H9 (cell line): Measurements from ENCODE around the gene SVEP1. TPM values are rescaled to one million over a fixed set of nuclear protein-coding genes. Genes with fewer than 3 reads are reported as not detected.

Experiments
- DNase-seq: peaks from one replicate; pipeline ENCODE4 v3.0.0-alpha.2; 2017
- H2AFZ ChIP-seq: one replicate; pipeline ENCODE4 v1.6.1; 2013; ENCODE audit warnings: mild to moderate bottlenecking, low read length, control low read depth, moderate library complexity
- H2AK5ac ChIP-seq: 2 replicates; pipeline ENCODE4 v1.6.1; 2013; ENCODE audit warnings: low read length, control low read depth, mixed read lengths; ENCODE audit not compliant: insufficient read length
- H2BK120ac ChIP-seq: one replicate; pipeline ENCODE4 v1.6.1; 2013; ENCODE audit warnings: low read depth, mild to moderate bottlenecking, low read length, control low read depth, inconsistent platforms; ENCODE audit not compliant: poor library complexity, severe bottlenecking
- H2BK12ac ChIP-seq: 2 replicates; pipeline ENCODE4 v1.6.1; 2013; ENCODE audit warnings: low read length, control low read depth, mixed read lengths, low read depth; ENCODE audit not compliant: insufficient read length
- H2BK15ac ChIP-seq: 2 replicates; pipeline ENCODE4 v1.6.1; 2013; ENCODE audit warnings: low read depth, low read length, control low read depth
- H2BK20ac ChIP-seq: one replicate; pipeline ENCODE4 v1.6.1; 2013; ENCODE audit warnings: low read depth, mild to moderate bottlenecking, low read length, control low read depth, inconsistent platforms; ENCODE audit not compliant: poor library complexity, severe bottlenecking
- H2BK5ac ChIP-seq: 2 replicates; pipeline ENCODE4 v1.6.1; 2013; ENCODE audit warnings: low read length, control low read depth, mixed read lengths; ENCODE audit not compliant: insufficient read length
- H3K14ac ChIP-seq: 2 replicates; pipeline ENCODE4 v1.6.1; 2013; ENCODE audit warnings: low read length, control low read depth; ENCODE audit not compliant: insufficient read depth
- H3K18ac ChIP-seq: 2 replicates; pipeline ENCODE4 v1.6.1; 2013; ENCODE audit warnings: low read depth, mild to moderate bottlenecking, mixed read lengths, low read length, control low read depth; ENCODE audit not compliant: insufficient read length
- H3K23ac ChIP-seq: 2 replicates; pipeline ENCODE4 v1.6.1; 2013; ENCODE audit warnings: low read length, control low read depth, mixed read lengths, low read depth; ENCODE audit not compliant: insufficient read length
- H3K23me2 ChIP-seq: 2 replicates; pipeline ENCODE4 v1.6.1; 2013; ENCODE audit warnings: low read depth, mild to moderate bottlenecking, mixed read lengths, low read length, control low read depth; ENCODE audit not compliant: insufficient read length, poor library complexity, severe bottlenecking
- H3K27ac ChIP-seq: 2 replicates; pipeline ENCODE4 v1.5.1; 2013; ENCODE audit warnings: low read length, control low read depth, mixed read lengths, low read depth; ENCODE audit not compliant: insufficient read length
- H3K27me3 ChIP-seq: 2 replicates; pipeline ENCODE4 v1.6.1; 2013; ENCODE audit warnings: low read length, control low read depth, inconsistent platforms; ENCODE audit not compliant: insufficient read depth
- H3K4ac ChIP-seq: 2 replicates; pipeline ENCODE4 v1.6.1; 2013; ENCODE audit warnings: low read depth, mild to moderate bottlenecking, control low read depth, inconsistent platforms, low read length, moderate library complexity
- H3K4me1 ChIP-seq: 2 replicates; pipeline ENCODE4 v1.6.1; 2013; ENCODE audit warnings: low read length, control low read depth, inconsistent platforms; ENCODE audit not compliant: insufficient read depth
- H3K4me2 ChIP-seq: 2 replicates; pipeline ENCODE4 v1.6.1; 2013; ENCODE audit warnings: low read length, control low read depth, mixed read lengths; ENCODE audit not compliant: insufficient read length, insufficient read depth
- H3K56ac ChIP-seq: 2 replicates; pipeline ENCODE4 v1.6.1; 2013; ENCODE audit warnings: low read depth, mild to moderate bottlenecking, mixed read lengths, low read length, control low read depth; ENCODE audit not compliant: insufficient read length
- H3K79me1 ChIP-seq: 2 replicates; pipeline ENCODE4 v1.6.1; 2013; ENCODE audit warnings: low read depth, mild to moderate bottlenecking, moderate library complexity, low read length, control low read depth, inconsistent platforms; ENCODE audit not compliant: insufficient read depth, poor library complexity, severe bottlenecking
- H3K79me2 ChIP-seq: 2 replicates; pipeline ENCODE4 v1.6.1; 2013; ENCODE audit warnings: low read length, control low read depth, inconsistent platforms; ENCODE audit not compliant: insufficient read depth
- H3K9ac ChIP-seq: 2 replicates; pipeline ENCODE4 v1.6.1; 2013; ENCODE audit warnings: low read length, control low read depth, mixed read lengths; ENCODE audit not compliant: insufficient read length; ENCODE audit errors: extremely low read depth
- H3K9me3 ChIP-seq: one replicate; pipeline ENCODE4 v1.6.1; 2013; ENCODE audit warnings: low read depth, low read length, inconsistent platforms; ENCODE audit not compliant: control insufficient read depth
- H3T11ph ChIP-seq: one replicate; pipeline ENCODE4 v1.6.1; 2013; ENCODE audit warnings: mild to moderate bottlenecking, low read length, control low read depth, inconsistent platforms
- H4K20me1 ChIP-seq: one replicate; pipeline ENCODE4 v1.6.1; 2013; ENCODE audit not compliant: control insufficient read depth, insufficient read length, insufficient read depth
- H4K5ac ChIP-seq: 2 replicates; pipeline ENCODE4 v1.6.1; 2013; ENCODE audit warnings: low read depth, mild to moderate bottlenecking, mixed read lengths, low read length, control low read depth; ENCODE audit not compliant: insufficient read length
- H4K8ac ChIP-seq: replicated peaks from 2 replicates; pipeline ENCODE4 v1.6.1; 2013; ENCODE audit warnings: low read length, control low read depth, mixed read lengths, low read depth; ENCODE audit not compliant: insufficient read length
- H4K91ac ChIP-seq: 2 replicates; pipeline ENCODE4 v1.6.1; 2013; ENCODE audit warnings: low read depth, mild to moderate bottlenecking, moderate library complexity, mixed read lengths, low read length, control low read depth; ENCODE audit not compliant: insufficient read length
- H3K27ac Mint-ChIP-seq, 3 experiments: 2 replicates in 2 of 3; 3 replicates in 1 of 3; pipeline ENCODE4 v1.8.0; 2020 to 2021; ENCODE audit warnings: mixed read lengths in 3 of 3, mild to moderate bottlenecking in 1 of 3, moderate library complexity in 1 of 3
- H3K27me3 Mint-ChIP-seq: 2 replicates; pipeline ENCODE4 v1.8.0; 2021; ENCODE audit warnings: low read depth, mild to moderate bottlenecking, moderate library complexity, mixed read lengths
- H3K36me3 Mint-ChIP-seq, 3 experiments: 2 replicates in 2 of 3; 3 replicates in 1 of 3; pipeline ENCODE4 v1.8.0; 2020 to 2021; ENCODE audit warnings: low read depth in 3 of 3, mixed read lengths in 3 of 3; ENCODE audit not compliant: insufficient read depth in 1 of 3
- H3K4me1 Mint-ChIP-seq, 2 experiments: 2 replicates each; pipeline ENCODE4 v1.8.0; 2020; ENCODE audit warnings: mixed read lengths in 2 of 2
- H3K4me3 Mint-ChIP-seq, 2 experiments: 2 replicates in 1 of 2; 3 replicates in 1 of 2; pipeline ENCODE4 v1.8.0; 2020 to 2021; ENCODE audit warnings: mild to moderate bottlenecking in 2 of 2, mixed read lengths in 2 of 2, moderate library complexity in 1 of 2
- H3K9me3 Mint-ChIP-seq, 2 experiments: 2 replicates in 1 of 2; 3 replicates in 1 of 2; pipeline ENCODE4 v1.8.0; 2020; ENCODE audit warnings: mild to moderate bottlenecking in 2 of 2, mixed read lengths in 2 of 2, moderate library complexity in 1 of 2
- CTCF ChIP-seq: fragments of 200-600 bp; sonication (generic); conservative IDR thresholded peaks from 3 replicates; pipeline ENCODE4 v1.8.0; 2021; ENCODE audit warnings: antibody characterized with exemption, mild to moderate bottlenecking
- WGBS: extraction: QIAGEN DNeasy Blood & Tissue Kit; methylation state at CpG from one replicate; pipeline ENCODE4 v1.1.7; 2013; ENCODE audit warnings: missing lambda C conversion rate, low lambda C conversion rate, mixed read lengths; ENCODE audit not compliant: insufficient read length; ENCODE audit errors: extremely low coverage; 5-methylcytosine and 5-hydroxymethylcytosine counted together
- total RNA-seq: library from RNA; stranded (reverse); gene quantifications from 2 replicates; pipeline ENCODE4 v1.2.1, GENCODE V29; 2021

The SVEP1 gene
- total RNA-seq, 1 experiment from 2014 or later, result 0.17 TPM

GRCh38 chr9:110344821-110345220 is 234.7 kb downstream of the SVEP1 start:
- Histone ChIP-seq H2AK5ac (no peak overlapping the region), H3K18ac (no peak overlapping the region), H2BK5ac (no peak overlapping the region), H3K23me2 (no peaks in the 10 kb centered on the region), H3K79me1 (no peaks in the 10 kb centered on the region), H4K8ac (no peak overlapping the region), H2BK15ac (no peak overlapping the region), H2BK20ac (no peak overlapping the region), H4K5ac (no peak overlapping the region), H3K23ac (no peak overlapping the region), H4K20me1 (no peaks in the 10 kb centered on the region), H2AFZ (no peak overlapping the region), H3K4me2 (no peak overlapping the region), H3K56ac (no peak overlapping the region), H3K79me2 (no peaks in the 10 kb centered on the region), H3K4ac (no peak overlapping the region), H3K27me3 (no peaks in the 10 kb centered on the region), H2BK12ac (no peak overlapping the region), H2BK120ac (no peak overlapping the region), H3T11ph (no peak overlapping the region), H3K14ac (no peak overlapping the region), H3K4me1 (no peaks in the 10 kb centered on the region), H3K27ac (no peak overlapping the region), H3K9ac (no peak overlapping the region), H4K91ac (no peak overlapping the region), H3K9me3 (no peaks in the 10 kb centered on the region)
- H3K9me3 Mint-ChIP-seq, result no peaks in the 10 kb centered on the region
- no peak overlapping the region for H3K27ac Mint-ChIP-seq
- DNase-seq, result no peak
- no peaks in the 10 kb centered on the region for H3K4me1 Mint-ChIP-seq
- H3K36me3 Mint-ChIP-seq, result no peaks in the 10 kb centered on the region
- no peak for TF ChIP-seq CTCF
- WGBS, result 100% methylated on average over 1 of the region's 6 CpGs
- no peak overlapping the region for H3K4me3 Mint-ChIP-seq
- no peaks in the 10 kb centered on the region for H3K27me3 Mint-ChIP-seq
